ENCODE measurements around the gene MCFD2.

DNA sequence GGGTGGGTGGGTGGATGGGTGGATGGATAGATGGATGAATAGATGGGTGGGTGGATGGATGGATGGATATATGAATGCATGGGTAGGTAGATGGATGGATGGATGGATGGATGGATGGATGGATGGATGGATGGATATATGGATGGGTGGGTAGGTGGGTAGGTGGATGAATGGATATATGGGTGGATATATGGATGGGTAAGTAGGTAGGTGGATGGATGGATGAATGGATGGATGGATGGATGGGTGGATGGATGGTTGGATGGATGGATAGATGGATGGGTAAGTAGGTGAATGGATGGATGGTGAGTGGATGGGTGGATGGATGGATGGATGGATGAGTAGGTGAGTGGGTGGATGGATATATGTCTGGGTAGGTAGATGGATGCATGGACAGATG is 36.1 kb downstream of the MCFD2 start:
- TF ChIP-seq, protein P1, sequence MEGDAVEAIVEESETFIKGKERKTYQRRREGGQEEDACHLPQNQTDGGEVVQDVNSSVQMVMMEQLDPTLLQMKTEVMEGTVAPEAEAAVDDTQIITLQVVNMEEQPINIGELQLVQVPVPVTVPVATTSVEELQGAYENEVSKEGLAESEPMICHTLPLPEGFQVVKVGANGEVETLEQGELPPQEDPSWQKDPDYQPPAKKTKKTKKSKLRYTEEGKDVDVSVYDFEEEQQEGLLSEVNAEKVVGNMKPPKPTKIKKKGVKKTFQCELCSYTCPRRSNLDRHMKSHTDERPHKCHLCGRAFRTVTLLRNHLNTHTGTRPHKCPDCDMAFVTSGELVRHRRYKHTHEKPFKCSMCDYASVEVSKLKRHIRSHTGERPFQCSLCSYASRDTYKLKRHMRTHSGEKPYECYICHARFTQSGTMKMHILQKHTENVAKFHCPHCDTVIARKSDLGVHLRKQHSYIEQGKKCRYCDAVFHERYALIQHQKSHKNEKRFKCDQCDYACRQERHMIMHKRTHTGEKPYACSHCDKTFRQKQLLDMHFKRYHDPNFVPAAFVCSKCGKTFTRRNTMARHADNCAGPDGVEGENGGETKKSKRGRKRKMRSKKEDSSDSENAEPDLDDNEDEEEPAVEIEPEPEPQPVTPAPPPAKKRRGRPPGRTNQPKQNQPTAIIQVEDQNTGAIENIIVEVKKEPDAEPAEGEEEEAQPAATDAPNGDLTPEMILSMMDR (IDR thresholded peaks at IDR 0.05), result no peak
- no peak for TF ChIP-seq POLR2A (IDR thresholded peaks at IDR 0.05)

Data from heart left ventricle (tissue), 13 donors.